Right lobe of liver (tissue), 4 donors: ENCODE data around the gene MBTPS2.

Experiments used
- POLR2A ChIP-seq: fragments of 450-650 bp; IDR thresholded peaks from one replicate; pipeline ENCODE4 v1.6.1; 2017; ENCODE audit warnings: antibody characterized with exemption, mild to moderate bottlenecking
- TF ChIP-seq, protein P1 (sequence below), 4 donors: fragments of 200-600 bp in 3 of 4; fragments of 450-650 bp in 1 of 4; IDR thresholded peaks; one replicate each; pipeline versions ENCODE4 v1.5.1 to v1.8.0; 2016 to 2022; ENCODE audit warnings: antibody characterized with exemption in 4 of 4, mild to moderate bottlenecking in 2 of 4
- donor health status: DM: no; HTN: no; CAD: no.
- donor health status: DM: no; HTN: no; CAD: no.
- donor health status: DM: no; HTN: yes; CAD: no.

DNA sequence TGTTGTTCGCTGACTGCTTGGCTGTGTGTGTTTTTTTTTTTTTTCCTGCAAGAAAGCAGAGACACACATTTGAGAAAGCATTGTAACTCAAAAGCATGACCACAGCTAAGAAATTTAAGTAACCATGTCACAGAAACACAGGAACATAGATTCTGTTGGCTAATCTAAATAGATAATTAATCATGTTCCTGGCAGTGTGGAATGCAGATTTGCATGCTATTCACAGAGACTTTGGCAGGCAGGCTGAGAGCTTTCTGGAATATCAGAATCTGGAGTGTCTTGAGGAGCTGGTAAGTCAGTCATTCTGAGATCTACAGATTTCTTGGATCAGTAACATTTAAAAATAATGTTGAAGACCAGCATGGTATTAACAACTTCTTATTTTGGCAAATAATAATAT, 67.8 kb downstream of the MBTPS2 start:
- TF ChIP-seq, protein P1, sequence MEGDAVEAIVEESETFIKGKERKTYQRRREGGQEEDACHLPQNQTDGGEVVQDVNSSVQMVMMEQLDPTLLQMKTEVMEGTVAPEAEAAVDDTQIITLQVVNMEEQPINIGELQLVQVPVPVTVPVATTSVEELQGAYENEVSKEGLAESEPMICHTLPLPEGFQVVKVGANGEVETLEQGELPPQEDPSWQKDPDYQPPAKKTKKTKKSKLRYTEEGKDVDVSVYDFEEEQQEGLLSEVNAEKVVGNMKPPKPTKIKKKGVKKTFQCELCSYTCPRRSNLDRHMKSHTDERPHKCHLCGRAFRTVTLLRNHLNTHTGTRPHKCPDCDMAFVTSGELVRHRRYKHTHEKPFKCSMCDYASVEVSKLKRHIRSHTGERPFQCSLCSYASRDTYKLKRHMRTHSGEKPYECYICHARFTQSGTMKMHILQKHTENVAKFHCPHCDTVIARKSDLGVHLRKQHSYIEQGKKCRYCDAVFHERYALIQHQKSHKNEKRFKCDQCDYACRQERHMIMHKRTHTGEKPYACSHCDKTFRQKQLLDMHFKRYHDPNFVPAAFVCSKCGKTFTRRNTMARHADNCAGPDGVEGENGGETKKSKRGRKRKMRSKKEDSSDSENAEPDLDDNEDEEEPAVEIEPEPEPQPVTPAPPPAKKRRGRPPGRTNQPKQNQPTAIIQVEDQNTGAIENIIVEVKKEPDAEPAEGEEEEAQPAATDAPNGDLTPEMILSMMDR (IDR thresholded peaks at IDR 0.05), result no peak
- no peak for TF ChIP-seq POLR2A
